ENCODE data around the gene SCN11A. TPM values are rescaled to one million over a fixed set of nuclear protein-coding genes. Genes with fewer than 3 reads are reported as not detected.

The SCN11A gene
- total and polyA plus RNA-seq, 7 donors = under 0.01 to 3.0 (median 1.2) TPM; not detected in 1

DNA sequence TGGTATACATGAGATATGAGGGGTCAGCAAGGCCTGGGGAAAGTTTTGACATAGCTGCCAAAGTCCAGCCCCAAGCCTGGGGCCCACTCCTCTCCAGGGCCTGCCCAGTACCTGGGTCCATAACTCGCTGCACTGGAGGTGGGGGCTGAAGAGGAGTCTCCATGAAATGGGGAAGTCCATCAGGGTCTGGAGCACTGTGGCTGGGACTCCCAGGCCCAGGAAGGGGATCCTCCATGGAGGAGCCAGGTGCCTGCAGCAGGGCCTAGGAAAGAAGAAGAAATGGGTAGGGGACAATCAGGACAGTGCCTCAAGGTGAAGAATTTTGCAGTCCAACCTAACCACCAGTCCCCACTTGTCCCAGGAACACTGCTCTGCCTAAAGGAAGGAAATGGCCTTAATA is 47.5 kb upstream of the SCN11A start:
- no peaks in the 10 kb centered on the region for H3K27me3 ChIP-seq
- peaks cover 5 to 77% (median 42%) of the 10 kb centered on the region in 4 donors for H3K36me3 ChIP-seq
- intact Hi-C loops (cut with DNase I) = no loop called here
- TF ChIP-seq POLR2A (IDR thresholded peaks at IDR 0.05) = no peak
- no peak for TF ChIP-seq EP300 (IDR thresholded peaks at IDR 0.05)
- TF ChIP-seq, protein P1, sequence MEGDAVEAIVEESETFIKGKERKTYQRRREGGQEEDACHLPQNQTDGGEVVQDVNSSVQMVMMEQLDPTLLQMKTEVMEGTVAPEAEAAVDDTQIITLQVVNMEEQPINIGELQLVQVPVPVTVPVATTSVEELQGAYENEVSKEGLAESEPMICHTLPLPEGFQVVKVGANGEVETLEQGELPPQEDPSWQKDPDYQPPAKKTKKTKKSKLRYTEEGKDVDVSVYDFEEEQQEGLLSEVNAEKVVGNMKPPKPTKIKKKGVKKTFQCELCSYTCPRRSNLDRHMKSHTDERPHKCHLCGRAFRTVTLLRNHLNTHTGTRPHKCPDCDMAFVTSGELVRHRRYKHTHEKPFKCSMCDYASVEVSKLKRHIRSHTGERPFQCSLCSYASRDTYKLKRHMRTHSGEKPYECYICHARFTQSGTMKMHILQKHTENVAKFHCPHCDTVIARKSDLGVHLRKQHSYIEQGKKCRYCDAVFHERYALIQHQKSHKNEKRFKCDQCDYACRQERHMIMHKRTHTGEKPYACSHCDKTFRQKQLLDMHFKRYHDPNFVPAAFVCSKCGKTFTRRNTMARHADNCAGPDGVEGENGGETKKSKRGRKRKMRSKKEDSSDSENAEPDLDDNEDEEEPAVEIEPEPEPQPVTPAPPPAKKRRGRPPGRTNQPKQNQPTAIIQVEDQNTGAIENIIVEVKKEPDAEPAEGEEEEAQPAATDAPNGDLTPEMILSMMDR (IDR thresholded peaks at IDR 0.05) = no peak
- no peak for TF ChIP-seq POLR2AphosphoS5 (IDR thresholded peaks at IDR 0.05)
- no peaks in the 10 kb centered on the region for H3K9me3 ChIP-seq
- peaks cover 0 to 20% (median 13%) of the 10 kb centered on the region in 4 donors for H3K4me1 ChIP-seq
- WGBS, 2 donors = 94 to 97% methylated on average over 1 of the region's 1 CpG
- DNase-seq = no peak
- H3K4me3 ChIP-seq = no peak overlapping the region
- no peak overlapping the region for H3K27ac ChIP-seq

DNA sequence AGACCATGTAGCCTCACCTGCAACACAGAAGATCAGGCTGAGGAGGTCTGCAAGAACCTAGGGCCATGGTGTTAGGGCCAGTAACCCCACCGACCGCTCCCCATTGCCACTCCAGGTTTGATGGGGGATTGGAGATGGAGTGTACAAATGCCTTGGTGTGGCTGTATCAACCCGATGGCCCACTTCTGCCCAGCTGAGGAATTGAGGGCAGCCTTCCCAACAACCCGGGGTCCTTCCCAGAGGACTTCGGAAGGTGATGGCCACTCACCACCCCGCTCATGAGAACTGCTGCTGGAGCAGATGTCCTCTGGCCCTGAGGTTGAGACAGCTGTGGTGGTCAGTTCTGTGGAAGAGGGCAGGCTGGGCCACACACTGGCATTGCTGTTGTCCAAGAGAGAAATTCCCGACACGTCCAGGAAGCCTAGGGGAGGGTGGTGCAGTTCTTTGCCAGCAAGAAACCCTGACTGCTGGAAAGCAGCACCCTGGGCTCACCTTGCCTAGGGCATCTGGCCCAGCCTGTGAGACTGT is 46.8 kb upstream of the SCN11A start:
- Histone ChIP-seq H3K4me3 (no peak overlapping the region), H3K27ac (no peak overlapping the region), H3K4me1 (peaks cover 0 to 13% (median 6%) of the 10 kb centered on the region in 4 donors), H3K9me3 (no peaks in the 10 kb centered on the region), H3K27me3 (no peaks in the 10 kb centered on the region), H3K36me3 (peaks cover 5 to 84% (median 45%) of the 10 kb centered on the region in 4 donors)
- WGBS, 2 donors = 93 to 96% methylated on average over 8 of the region's 8 CpGs
- TF ChIP-seq POLR2AphosphoS5 (IDR thresholded peaks at IDR 0.05) = no peak
- TF ChIP-seq, protein P1 (IDR thresholded peaks at IDR 0.05) = no peak
- no peak for TF ChIP-seq EP300 (IDR thresholded peaks at IDR 0.05)
- no peak for TF ChIP-seq POLR2A (IDR thresholded peaks at IDR 0.05)
- intact Hi-C loops (cut with DNase I) = no loop called here
- no peak for DNase-seq

DNA sequence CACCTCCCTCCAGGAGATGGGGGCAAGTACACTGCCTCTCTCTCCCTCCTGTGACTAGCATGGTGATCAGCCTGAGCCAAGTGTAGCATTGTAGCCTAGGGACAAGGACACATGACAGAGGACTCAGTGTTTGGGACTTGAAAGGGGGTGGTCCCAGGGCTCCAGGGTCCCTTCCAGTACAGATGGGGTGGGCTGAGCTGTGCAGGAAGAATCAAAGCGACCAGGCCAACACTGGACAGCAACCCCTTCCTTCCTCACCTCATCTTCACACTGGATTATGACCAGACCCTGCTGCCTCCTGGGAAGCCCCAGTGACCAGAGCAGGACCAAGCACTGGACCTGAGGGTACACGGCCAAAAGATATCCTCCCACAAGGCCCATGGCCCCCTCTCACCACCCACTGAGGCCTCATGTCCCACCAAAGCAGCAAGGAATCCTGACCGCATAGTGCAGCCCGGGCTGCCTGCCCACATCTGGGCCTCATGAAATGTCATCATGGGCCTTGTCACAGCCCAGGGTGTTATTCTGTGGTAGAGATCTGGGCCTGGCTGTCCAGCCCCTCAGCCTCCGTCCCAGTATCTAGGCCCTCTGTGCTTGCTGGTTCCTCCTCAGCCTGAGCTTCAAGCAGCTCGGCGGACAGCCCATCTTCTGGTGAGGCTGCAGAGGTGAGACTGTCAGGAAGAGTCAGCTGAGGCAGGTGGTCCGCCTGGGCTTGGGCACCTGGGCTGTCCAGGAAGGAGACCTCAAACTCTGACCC is 46.1 kb upstream of the SCN11A start:
- H3K27ac ChIP-seq = no peak overlapping the region
- no peak overlapping the region for H3K4me3 ChIP-seq
- TF ChIP-seq, protein P1 (IDR thresholded peaks at IDR 0.05) = no peak
- TF ChIP-seq EP300 (IDR thresholded peaks at IDR 0.05) (no peak), POLR2AphosphoS5 (IDR thresholded peaks at IDR 0.05) (no peak), POLR2A (IDR thresholded peaks at IDR 0.05) (no peak)
- intact Hi-C loops (cut with DNase I) = no loop called here
- no peaks in the 10 kb centered on the region for H3K27me3 ChIP-seq
- no peaks in the 10 kb centered on the region for H3K9me3 ChIP-seq
- no peak for DNase-seq
- H3K36me3 ChIP-seq = peaks cover 5 to 91% (median 47%) of the 10 kb centered on the region in 4 donors
- 89 to 91% methylated on average over 8 of the region's 8 CpGs for WGBS, 2 donors
- peaks cover 0 to 6% (median 2%) of the 10 kb centered on the region in 4 donors for H3K4me1 ChIP-seq

DNA sequence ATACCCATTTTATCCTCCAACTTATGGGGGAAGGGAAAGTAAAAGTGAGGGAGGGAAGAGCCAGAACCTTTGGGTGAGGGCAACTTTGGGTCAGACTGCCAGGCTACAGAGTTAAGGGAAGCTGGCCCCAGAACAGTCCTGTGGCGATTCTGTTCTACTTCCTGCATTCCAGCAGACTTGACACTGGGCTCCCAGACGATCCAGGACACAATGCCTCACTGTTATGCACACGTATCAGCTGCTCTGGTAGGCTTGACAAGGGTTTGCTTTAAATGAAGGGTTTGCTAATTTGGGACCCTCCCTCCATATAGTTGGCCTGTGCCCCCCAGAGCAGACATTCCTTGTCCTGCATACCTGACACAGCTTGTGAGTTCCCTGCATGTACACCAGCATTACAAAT is 45.0 kb upstream of the SCN11A start:
- Histone ChIP-seq H3K27me3 (no peaks in the 10 kb centered on the region), H3K36me3 (peaks cover 5 to 91% (median 52%) of the 10 kb centered on the region in 4 donors), H3K4me1 (peaks cover 0 to 5% (median 2%) of the 10 kb centered on the region in 4 donors), H3K4me3 (no peak overlapping the region), H3K9me3 (no peaks in the 10 kb centered on the region), H3K27ac (peak overlapping the region in 3 of 4 donors; percentile 2 to 23 (median 15))
- no peak for DNase-seq
- no peak for TF ChIP-seq POLR2A (IDR thresholded peaks at IDR 0.05)
- no peak for TF ChIP-seq POLR2AphosphoS5 (IDR thresholded peaks at IDR 0.05)
- TF ChIP-seq, protein P1 (IDR thresholded peaks at IDR 0.05) = no peak
- TF ChIP-seq EP300 (IDR thresholded peaks at IDR 0.05) = no peak
- 15 to 59% methylated on average over 3 of the region's 3 CpGs for WGBS, 2 donors
- intact Hi-C loops (cut with DNase I) = no loop called here

All from sigmoid colon (tissue), 7 donors.